Testis (tissue), 2 donors: ENCODE data around the gene WHRN.

Experiments
- POLR2A ChIP-seq: fragments of 450-650 bp; IDR thresholded peaks from one replicate; pipeline ENCODE4 v1.6.1; 2017; ENCODE audit warnings: antibody characterized with exemption, mild to moderate bottlenecking, moderate library complexity
- TF ChIP-seq, protein P1 (sequence below), 3 experiments: fragments of 450-650 bp in 2 of 3; fragments of 200-600 bp in 1 of 3; sonication (generic) in 1 of 3; IDR thresholded peaks; one replicate each; pipeline ENCODE4 v1.5.1; 2016 to 2019; ENCODE audit warnings: antibody characterized with exemption in 3 of 3, mild to moderate bottlenecking in 2 of 3, moderate library complexity in 1 of 3

GRCh38 chr9:114409842-114410241 lies 95.4 kb downstream of the WHRN start:
- TF ChIP-seq, protein P1, sequence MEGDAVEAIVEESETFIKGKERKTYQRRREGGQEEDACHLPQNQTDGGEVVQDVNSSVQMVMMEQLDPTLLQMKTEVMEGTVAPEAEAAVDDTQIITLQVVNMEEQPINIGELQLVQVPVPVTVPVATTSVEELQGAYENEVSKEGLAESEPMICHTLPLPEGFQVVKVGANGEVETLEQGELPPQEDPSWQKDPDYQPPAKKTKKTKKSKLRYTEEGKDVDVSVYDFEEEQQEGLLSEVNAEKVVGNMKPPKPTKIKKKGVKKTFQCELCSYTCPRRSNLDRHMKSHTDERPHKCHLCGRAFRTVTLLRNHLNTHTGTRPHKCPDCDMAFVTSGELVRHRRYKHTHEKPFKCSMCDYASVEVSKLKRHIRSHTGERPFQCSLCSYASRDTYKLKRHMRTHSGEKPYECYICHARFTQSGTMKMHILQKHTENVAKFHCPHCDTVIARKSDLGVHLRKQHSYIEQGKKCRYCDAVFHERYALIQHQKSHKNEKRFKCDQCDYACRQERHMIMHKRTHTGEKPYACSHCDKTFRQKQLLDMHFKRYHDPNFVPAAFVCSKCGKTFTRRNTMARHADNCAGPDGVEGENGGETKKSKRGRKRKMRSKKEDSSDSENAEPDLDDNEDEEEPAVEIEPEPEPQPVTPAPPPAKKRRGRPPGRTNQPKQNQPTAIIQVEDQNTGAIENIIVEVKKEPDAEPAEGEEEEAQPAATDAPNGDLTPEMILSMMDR (IDR thresholded peaks at IDR 0.05) = no peak
- TF ChIP-seq POLR2A = no peak
